CD4-positive, CD25-positive, alpha-beta regulatory T cell (primary cell): ENCODE data around the gene MMP15. TPM values are rescaled to one million over a fixed set of nuclear protein-coding genes. Genes with fewer than 3 reads are reported as not detected.

ENCODE experiments used
- ATAC-seq, 2 donors: fragments of 150-1000 bp; cut with Tn5 transposase; one replicate each; pipeline ENCODE4 v1.10.0; 2021; ENCODE audit warnings: low read depth in 2 of 2, moderate number of reproducible peaks in 2 of 2, moderate library complexity in 1 of 2
- DNase-seq, 3 donors: peaks; one replicate each; pipeline versions ENCODE4 v3.0.0 to v3.0.0-alpha.2; 2012 to 2022; ENCODE audit warnings: mixed read lengths in 1 of 3
- H3K27ac ChIP-seq: one replicate; pipeline ENCODE4 v1.7.0; 2013; ENCODE audit warnings: mild to moderate bottlenecking, low read length; ENCODE audit not compliant: insufficient read depth, poor library complexity, severe bottlenecking
- H3K27me3 ChIP-seq: one replicate; pipeline ENCODE4 v1.7.0; 2013; ENCODE audit warnings: low read length; ENCODE audit not compliant: control insufficient read depth, insufficient read depth
- H3K36me3 ChIP-seq: one replicate; pipeline ENCODE4 v1.7.0; 2013; ENCODE audit warnings: mild to moderate bottlenecking, low read length, moderate library complexity; ENCODE audit not compliant: control insufficient read depth, insufficient read depth
- H3K4me1 ChIP-seq: 2 replicates; pipeline ENCODE4 v1.7.0; 2013; ENCODE audit warnings: mild to moderate bottlenecking, low read length; ENCODE audit not compliant: insufficient read depth, control insufficient read depth, poor library complexity, severe bottlenecking
- H3K4me3 ChIP-seq: one replicate; pipeline ENCODE4 v1.7.0; 2013; ENCODE audit warnings: low read depth, mild to moderate bottlenecking, low read length, moderate library complexity
- H3K9me3 ChIP-seq, 2 experiments: 1 replicate in 1 of 2; 2 replicates in 1 of 2; pipeline ENCODE4 v1.7.0; 2013; ENCODE audit warnings: low read length in 2 of 2, mild to moderate bottlenecking in 1 of 2, moderate library complexity in 1 of 2; ENCODE audit not compliant: control insufficient read depth in 2 of 2
- H3K27ac Mint-ChIP-seq, 3 donors: one replicate each; pipeline ENCODE4 v1.8.0; 2020 to 2022; ENCODE audit warnings: mild to moderate bottlenecking in 3 of 3, mixed read lengths in 3 of 3, moderate library complexity in 2 of 3
- H3K27me3 Mint-ChIP-seq: one replicate; pipeline ENCODE4 v1.8.0; 2022; ENCODE audit warnings: mild to moderate bottlenecking, mixed read lengths
- H3K36me3 Mint-ChIP-seq: one replicate; pipeline ENCODE4 v1.8.0; 2020; ENCODE audit warnings: mixed read lengths
- H3K4me1 Mint-ChIP-seq, 4 donors: one replicate each; pipeline ENCODE4 v1.8.0; 2020 to 2022; ENCODE audit warnings: mixed read lengths in 4 of 4, mild to moderate bottlenecking in 1 of 4
- H3K4me3 Mint-ChIP-seq, 4 donors: one replicate each; pipeline ENCODE4 v1.8.0; 2020 to 2022; ENCODE audit warnings: mild to moderate bottlenecking in 4 of 4, mixed read lengths in 4 of 4, moderate library complexity in 3 of 4
- H3K9me3 Mint-ChIP-seq, 7 donors: one replicate each; pipeline ENCODE4 v1.8.0; 2020 to 2022; ENCODE audit warnings: mixed read lengths in 7 of 7, mild to moderate bottlenecking in 3 of 7, moderate library complexity in 2 of 7
- polyA plus RNA-seq, 4 donors: library from polyadenylated mRNA; unstranded; fragments of 300-500 nt; fragmentation: Illumina TruSeq; gene quantifications; one replicate each; pipeline ENCODE4 v1.2.3, GENCODE V29; 2021
- total RNA-seq: library from RNA; stranded (reverse); gene quantifications from one replicate; pipeline ENCODE4 v1.2.3, GENCODE V29; 2022

MMP15 gene
- total and polyA plus RNA-seq, 5 donors from 2014 or later, result 0.03 to 0.27 (median 0.11) TPM; not detected in 2

DNA sequence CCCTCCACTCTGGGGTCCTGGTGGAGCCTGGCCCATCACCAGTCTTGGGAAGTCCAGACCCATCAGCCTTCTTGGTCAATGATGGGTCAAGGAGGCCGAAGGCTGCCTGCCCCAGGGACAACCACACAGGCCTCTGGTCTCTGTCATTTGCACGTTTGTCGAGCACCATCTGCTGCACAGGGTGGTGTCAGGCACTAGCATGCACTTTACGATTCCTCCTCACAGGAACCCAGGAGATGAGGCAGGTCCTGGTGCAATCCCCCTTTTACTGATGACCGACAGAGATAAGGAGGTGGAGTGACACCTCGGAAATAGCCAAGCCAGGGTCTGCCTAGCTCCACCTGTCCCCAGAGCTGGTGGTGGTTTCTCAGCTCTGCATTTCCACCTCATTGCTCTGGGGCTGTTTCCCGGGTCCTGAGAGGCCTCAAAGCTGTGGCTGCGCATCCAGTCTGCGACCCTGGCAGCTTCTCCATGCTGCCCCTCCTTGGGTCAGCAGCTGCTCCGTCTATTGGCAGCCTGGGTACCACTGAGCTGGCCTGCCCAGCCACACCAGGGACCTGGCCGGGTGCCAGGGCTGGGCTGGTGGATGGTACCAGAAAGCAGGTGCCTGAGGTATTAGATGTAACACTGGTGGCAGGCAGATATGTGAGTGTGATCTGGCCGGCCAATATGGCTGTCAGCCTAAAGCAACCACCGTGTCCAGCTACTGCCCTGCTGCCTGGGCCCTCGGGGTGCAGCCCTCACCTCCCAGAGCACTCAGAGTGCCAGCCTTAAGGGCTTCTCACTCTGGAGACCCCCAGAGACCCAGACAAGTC, 10.0 kb downstream of the MMP15 start:
- DNase-seq (no peak), ATAC-seq (no peak)
- Histone ChIP-seq H3K4me1 (no peaks in the 10 kb centered on the region), H3K27me3 (no peaks in the 10 kb centered on the region), H3K4me3 (no peak overlapping the region), H3K9me3 (no peaks in the 10 kb centered on the region), H3K27ac (no peak overlapping the region), H3K36me3 (no peaks in the 10 kb centered on the region)
- H3K4me1 Mint-ChIP-seq, result no peaks in the 10 kb centered on the region
- H3K27ac Mint-ChIP-seq, result no peak overlapping the region
- H3K4me3 Mint-ChIP-seq, result no peak overlapping the region
- H3K36me3 Mint-ChIP-seq, result no peaks in the 10 kb centered on the region
- H3K27me3 Mint-ChIP-seq, result no peaks in the 10 kb centered on the region
- peaks cover 0 to 1% (median 0%) of the 10 kb centered on the region in 7 donors for H3K9me3 Mint-ChIP-seq

- no peaks in the 10 kb centered on the region for H3K36me3 Mint-ChIP-seq
- H3K27ac Mint-ChIP-seq, result no peak overlapping the region
- Histone ChIP-seq H3K36me3 (no peaks in the 10 kb centered on the region), H3K27ac (no peak overlapping the region), H3K9me3 (no peaks in the 10 kb centered on the region), H3K4me1 (no peaks in the 10 kb centered on the region), H3K27me3 (no peaks in the 10 kb centered on the region), H3K4me3 (no peak overlapping the region)
- no peaks in the 10 kb centered on the region for H3K27me3 Mint-ChIP-seq
- DNase-seq (no peak), ATAC-seq (no peak)
- peaks cover 0 to 1% (median 0%) of the 10 kb centered on the region in 7 donors for H3K9me3 Mint-ChIP-seq
- no peak overlapping the region for H3K4me3 Mint-ChIP-seq
- no peaks in the 10 kb centered on the region for H3K4me1 Mint-ChIP-seq
These were observed 11.4 kb downstream of the MMP15 start for GRCh38 chr16:58036943-58037342.

GRCh38 chr16:58037365-58038057, 12.0 kb downstream of the MMP15 start:
- no peaks in the 10 kb centered on the region for H3K9me3 ChIP-seq
- H3K36me3 ChIP-seq, result no peaks in the 10 kb centered on the region
- no peak overlapping the region for H3K4me3 Mint-ChIP-seq
- peaks cover 0 to 1% (median 0%) of the 10 kb centered on the region in 7 donors for H3K9me3 Mint-ChIP-seq
- H3K4me3 ChIP-seq, result no peak overlapping the region
- no peaks in the 10 kb centered on the region for H3K36me3 Mint-ChIP-seq
- DNase-seq (no peak), ATAC-seq (no peak)
- H3K27me3 ChIP-seq, result no peaks in the 10 kb centered on the region
- no peaks in the 10 kb centered on the region for H3K27me3 Mint-ChIP-seq
- H3K4me1 ChIP-seq, result no peaks in the 10 kb centered on the region
- no peak overlapping the region for H3K27ac Mint-ChIP-seq
- no peak overlapping the region for H3K27ac ChIP-seq
- no peaks in the 10 kb centered on the region for H3K4me1 Mint-ChIP-seq

DNA sequence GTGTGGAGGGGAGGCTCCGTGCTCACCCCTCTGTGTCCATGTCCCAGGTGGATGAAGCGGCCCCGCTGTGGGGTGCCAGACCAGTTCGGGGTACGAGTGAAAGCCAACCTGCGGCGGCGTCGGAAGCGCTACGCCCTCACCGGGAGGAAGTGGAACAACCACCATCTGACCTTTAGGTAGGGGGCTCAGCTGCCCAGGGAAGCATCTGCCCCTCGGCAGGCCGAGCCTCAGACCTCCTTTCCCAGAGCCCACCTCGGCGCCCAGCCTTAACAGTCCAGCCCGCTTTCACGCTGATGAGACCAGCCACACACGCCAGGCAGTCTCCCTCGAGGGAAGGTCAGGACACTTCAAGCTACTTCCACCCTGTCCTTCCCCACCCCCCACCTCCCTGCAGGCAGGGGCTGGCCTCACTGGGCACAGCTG, 12.7 kb downstream of the MMP15 start:
- H3K9me3 Mint-ChIP-seq, result peaks cover 0 to 1% (median 0%) of the 10 kb centered on the region in 7 donors
- H3K27me3 ChIP-seq, result no peaks in the 10 kb centered on the region
- no peaks in the 10 kb centered on the region for H3K36me3 ChIP-seq
- H3K27me3 Mint-ChIP-seq, result no peaks in the 10 kb centered on the region
- H3K36me3 Mint-ChIP-seq, result no peaks in the 10 kb centered on the region
- H3K27ac ChIP-seq, result no peak overlapping the region
- H3K4me3 Mint-ChIP-seq, result no peak overlapping the region
- H3K9me3 ChIP-seq, result no peaks in the 10 kb centered on the region
- no peak overlapping the region for H3K4me3 ChIP-seq
- H3K4me1 ChIP-seq, result no peaks in the 10 kb centered on the region
- ATAC-seq, result no peak
- no peak overlapping the region for H3K27ac Mint-ChIP-seq
- H3K4me1 Mint-ChIP-seq, result no peaks in the 10 kb centered on the region
- no peak for DNase-seq

DNA sequence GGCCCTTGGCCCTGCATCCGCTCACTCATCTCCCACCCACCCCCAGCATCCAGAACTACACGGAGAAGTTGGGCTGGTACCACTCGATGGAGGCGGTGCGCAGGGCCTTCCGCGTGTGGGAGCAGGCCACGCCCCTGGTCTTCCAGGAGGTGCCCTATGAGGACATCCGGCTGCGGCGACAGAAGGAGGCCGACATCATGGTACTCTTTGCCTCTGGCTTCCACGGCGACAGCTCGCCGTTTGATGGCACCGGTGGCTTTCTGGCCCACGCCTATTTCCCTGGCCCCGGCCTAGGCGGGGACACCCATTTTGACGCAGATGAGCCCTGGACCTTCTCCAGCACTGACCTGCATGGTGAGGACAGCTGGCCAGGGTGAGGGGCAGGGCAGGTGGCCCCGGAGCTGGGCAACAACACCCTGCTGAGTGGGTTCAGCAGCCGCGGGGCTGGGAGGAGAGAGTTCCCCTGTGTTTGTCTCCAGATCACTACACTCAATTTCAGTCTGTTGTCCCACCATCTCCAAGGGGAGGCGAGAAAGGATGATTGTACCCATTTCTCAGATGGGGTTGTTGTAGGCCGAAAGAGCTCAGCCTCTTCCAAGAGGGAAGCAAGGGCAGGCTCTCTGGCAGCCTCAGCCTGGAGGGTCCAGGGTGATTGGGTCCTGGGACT, 14.4 kb downstream of the MMP15 start:
- no peaks in the 10 kb centered on the region for H3K9me3 ChIP-seq
- Mint-ChIP-seq H3K27me3 (no peaks in the 10 kb centered on the region), H3K9me3 (peaks cover 0 to 1% (median 0%) of the 10 kb centered on the region in 7 donors), H3K4me1 (no peaks in the 10 kb centered on the region), H3K36me3 (no peaks in the 10 kb centered on the region), H3K4me3 (no peak overlapping the region), H3K27ac (no peak overlapping the region)
- DNase-seq, result no peak
- H3K27ac ChIP-seq, result no peak overlapping the region
- no peak for ATAC-seq
- H3K4me1 ChIP-seq, result no peaks in the 10 kb centered on the region
- H3K36me3 ChIP-seq, result no peaks in the 10 kb centered on the region
- H3K4me3 ChIP-seq, result no peak overlapping the region
- no peaks in the 10 kb centered on the region for H3K27me3 ChIP-seq

DNA sequence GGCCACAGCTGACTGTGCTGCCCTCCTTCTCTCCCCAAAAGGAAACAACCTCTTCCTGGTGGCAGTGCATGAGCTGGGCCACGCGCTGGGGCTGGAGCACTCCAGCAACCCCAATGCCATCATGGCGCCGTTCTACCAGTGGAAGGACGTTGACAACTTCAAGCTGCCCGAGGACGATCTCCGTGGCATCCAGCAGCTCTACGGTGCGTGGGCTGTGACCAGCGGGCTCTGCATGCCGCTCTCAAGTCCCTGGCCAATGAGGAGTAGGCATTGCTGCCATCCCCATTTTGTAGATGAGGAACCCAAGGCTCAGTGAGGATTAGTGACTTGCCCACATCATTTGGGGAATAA, 14.9 kb downstream of the MMP15 start:
- Mint-ChIP-seq H3K36me3 (no peaks in the 10 kb centered on the region), H3K9me3 (peaks cover 0 to 1% (median 0%) of the 10 kb centered on the region in 7 donors), H3K27me3 (no peaks in the 10 kb centered on the region), H3K27ac (no peak overlapping the region), H3K4me3 (no peak overlapping the region), H3K4me1 (no peaks in the 10 kb centered on the region)
- Histone ChIP-seq H3K27ac (no peak overlapping the region), H3K36me3 (no peaks in the 10 kb centered on the region), H3K4me3 (no peak overlapping the region), H3K27me3 (no peaks in the 10 kb centered on the region), H3K4me1 (no peaks in the 10 kb centered on the region), H3K9me3 (no peaks in the 10 kb centered on the region)
- ATAC-seq (no peak), DNase-seq (no peak)

DNA sequence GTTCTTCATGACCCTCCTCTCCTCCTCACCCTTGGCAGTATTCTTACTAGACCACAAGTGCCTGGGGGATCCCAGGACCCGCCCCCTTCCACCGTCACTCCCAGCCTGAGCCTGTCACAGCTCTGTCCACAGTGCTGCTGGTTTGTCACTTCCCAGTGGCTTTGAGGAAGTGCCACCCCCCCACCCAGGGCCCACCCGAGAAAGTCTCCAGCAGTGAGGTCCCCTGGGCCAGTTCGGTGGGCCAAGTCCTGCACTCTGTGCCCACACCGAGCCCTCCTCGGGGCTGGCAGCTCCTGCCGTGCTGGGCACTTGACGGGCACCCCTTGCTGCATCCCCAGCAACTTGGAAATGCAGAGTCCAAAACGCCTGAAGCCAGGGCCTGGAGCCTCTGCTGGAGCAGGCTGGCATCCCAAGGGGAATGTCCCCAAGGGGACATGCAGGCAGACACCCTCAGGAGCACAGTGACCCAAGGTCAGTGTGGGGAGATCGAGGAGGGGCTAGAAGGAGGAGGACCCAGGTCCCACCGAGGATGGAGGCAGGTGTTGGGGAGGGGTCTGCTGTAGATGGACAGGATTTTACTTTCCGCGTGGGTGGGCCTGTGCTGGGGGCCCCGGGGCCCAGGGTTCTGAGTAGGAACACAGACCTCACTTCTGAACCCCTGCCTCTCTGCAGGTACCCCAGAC, 15.5 kb downstream of the MMP15 start:
- Mint-ChIP-seq H3K27ac (no peak overlapping the region), H3K4me3 (no peak overlapping the region), H3K36me3 (no peaks in the 10 kb centered on the region), H3K9me3 (peaks cover 0 to 1% (median 0%) of the 10 kb centered on the region in 7 donors), H3K4me1 (no peaks in the 10 kb centered on the region), H3K27me3 (no peaks in the 10 kb centered on the region)
- H3K36me3 ChIP-seq, result no peaks in the 10 kb centered on the region
- ATAC-seq (no peak), DNase-seq (no peak)
- H3K9me3 ChIP-seq, result no peaks in the 10 kb centered on the region
- no peaks in the 10 kb centered on the region for H3K27me3 ChIP-seq
- H3K27ac ChIP-seq, result no peak overlapping the region
- H3K4me3 ChIP-seq, result no peak overlapping the region
- H3K4me1 ChIP-seq, result no peaks in the 10 kb centered on the region
